IPS DF 4.7 (cell line): ENCODE measurements around the gene LONRF2.

Source experiments
- DNase-seq: peaks from one replicate; pipeline ENCODE4 v3.0.0-alpha.2; 2013; ENCODE audit warnings: low spot score; ENCODE audit errors: extremely low read depth

LONRF2 gene

GRCh38 chr2:100237770-100238169, 84.5 kb downstream of the LONRF2 start:
- no peak for DNase-seq

- no peak for DNase-seq
Measured at GRCh38 chr2:100237163-100237562, 85.1 kb downstream of the LONRF2 start.

DNA sequence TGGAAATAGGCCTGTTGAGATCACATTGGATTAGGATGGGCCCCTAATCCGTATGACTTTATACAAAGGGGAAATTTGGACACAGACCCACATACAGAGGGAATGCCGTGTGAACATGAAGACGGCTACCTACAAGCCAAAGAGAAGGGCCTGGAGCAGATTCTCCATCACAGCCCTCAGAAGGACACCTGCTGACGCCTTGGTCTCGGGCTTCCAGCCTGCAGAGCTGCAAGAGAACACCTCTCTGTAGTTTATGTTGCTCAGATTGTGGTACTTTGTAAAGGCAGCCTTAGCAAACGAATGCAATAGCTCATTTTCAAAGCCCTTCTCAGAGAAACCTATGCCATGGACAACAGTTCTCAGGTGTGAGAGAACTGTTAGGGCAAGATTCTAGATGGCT, 86.1 kb downstream of the LONRF2 start:
- no peak for DNase-seq

- DNase-seq, result no peak
Measured at GRCh38 chr2:100235581-100235980, 86.7 kb downstream of the LONRF2 start.

DNA sequence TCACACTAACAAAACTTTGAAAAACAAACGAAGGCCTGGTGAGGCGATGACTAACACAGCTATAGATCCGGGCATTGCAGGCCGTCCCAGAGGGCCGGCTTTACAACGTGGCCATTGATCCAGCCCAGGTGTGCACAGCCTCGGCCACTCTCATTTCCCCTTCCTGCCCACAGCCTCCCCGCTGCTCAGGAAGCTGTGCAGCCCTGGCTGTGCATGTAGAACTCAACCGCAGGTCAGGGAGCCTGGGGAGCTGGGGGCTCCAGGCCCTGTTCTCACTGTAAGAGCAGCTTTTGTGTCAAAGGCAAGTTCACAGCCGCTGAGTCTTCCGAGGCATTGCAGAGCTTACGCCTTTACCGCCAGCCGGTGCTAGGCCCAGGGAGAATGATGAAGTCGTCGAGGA, 87.2 kb downstream of the LONRF2 start:
- DNase-seq, result no peak

DNA sequence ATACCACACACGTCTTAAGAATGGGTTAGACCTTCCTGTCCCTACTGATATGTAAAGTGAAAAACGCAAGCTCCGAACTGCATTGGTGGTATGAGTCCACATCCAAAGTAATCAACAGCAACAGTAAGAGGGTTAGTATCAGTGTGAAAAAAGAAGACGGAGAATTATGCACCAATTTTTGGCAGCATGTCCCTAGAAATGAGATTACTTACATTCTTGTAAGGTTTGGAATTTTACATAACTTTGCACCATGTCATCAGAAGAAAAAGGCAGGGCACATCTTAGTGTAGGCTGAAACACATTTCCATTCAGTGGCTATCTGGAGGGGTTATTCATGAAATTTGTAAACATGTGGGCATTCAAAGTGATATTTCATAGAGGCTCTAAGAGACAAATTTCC, 88.2 kb downstream of the LONRF2 start:
- no peak for DNase-seq

GRCh38 chr2:100233061-100233460, 89.2 kb downstream of the LONRF2 start:
- DNase-seq, result no peak

- DNase-seq, result no peak
Measured at GRCh38 chr2:100230754-100231153, 91.5 kb downstream of the LONRF2 start.

GRCh38 chr2:100228967-100229366, 93.3 kb downstream of the LONRF2 start:
- no peak for DNase-seq

- no peak for DNase-seq
Measured at GRCh38 chr2:100228415-100228814, 93.9 kb downstream of the LONRF2 start.

DNA sequence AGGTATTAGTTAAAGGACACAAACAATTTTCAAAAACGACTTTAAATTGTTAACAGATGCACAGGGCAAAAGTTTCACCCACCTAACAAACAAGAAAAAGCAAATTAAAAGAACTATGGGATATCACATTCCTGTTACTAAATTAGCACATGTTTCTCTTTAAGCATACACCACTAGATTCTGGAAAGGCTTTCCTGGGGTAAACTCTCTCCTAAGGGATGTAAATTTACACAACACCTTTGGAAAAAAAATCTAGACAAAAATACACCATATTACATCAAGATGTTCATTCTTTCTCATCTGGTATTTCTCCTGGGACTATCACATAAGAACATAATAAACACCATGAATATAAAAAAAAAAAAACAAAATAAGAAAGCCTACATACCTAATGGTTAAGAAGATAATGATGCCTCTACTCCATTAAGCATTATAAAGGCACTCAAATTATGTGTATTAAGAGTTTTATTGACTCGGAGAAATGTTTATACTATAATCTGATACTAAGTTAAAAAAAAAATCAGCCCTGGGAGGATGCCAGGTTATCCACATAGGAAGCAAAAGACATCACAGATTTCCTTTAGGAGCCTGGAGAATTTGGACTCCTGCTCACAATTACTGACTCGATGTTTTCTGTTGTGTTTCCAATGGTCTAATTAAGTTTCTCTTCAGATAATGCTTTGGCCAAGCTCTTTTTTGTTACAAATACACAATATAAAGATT, 97.2 kb downstream of the LONRF2 start:
- no peak for DNase-seq

DNA sequence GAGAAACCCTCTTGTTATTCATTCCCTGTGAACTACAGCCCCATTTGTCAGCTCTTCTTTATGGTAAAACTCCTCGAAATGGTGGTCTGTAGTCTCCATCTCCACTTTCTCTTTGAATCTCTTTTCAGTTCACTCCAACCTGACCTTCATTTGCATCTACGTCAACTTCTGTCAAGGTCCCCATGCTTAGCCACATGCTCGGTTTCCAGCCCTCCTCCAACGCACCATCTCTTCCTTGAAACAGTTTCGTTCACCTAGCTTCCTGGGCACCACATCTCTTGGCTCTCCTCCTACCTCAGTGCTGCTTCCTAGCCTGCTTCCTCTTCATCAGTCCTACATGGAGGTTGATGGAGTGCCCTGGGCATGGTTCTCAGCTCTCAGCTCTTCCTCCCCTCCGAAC, 98.8 kb downstream of the LONRF2 start:
- no peak for DNase-seq
